ENCODE data around the gene SEZ6. TPM values are rescaled to one million over a fixed set of nuclear protein-coding genes. Genes with fewer than 3 reads are reported as not detected.

SEZ6 gene
- polyA plus RNA-seq, 2 of the 4 experiments (the other 2 are of a cell fraction), result not detected

- TF ChIP-seq KDM1A (IDR thresholded peaks at IDR 0.05; ENCODE audit: low read depth) (no peak), EHMT2 (IDR thresholded peaks at IDR 0.05; ENCODE audit: low read depth) (no peak), ZNF302 (CRISPR knock-in tag; IDR thresholded peaks at IDR 0.05) (no peak), E2F6 (IDR thresholded peaks at IDR 0.05; ENCODE audit: borderline replicate concordance, low read depth) (no peak), CBX8 (IDR thresholded peaks at IDR 0.05) (no peak)
Measured at GRCh38 chr17:29043539-29044145, 37.8 kb upstream of the SEZ6 start (continued).

- Histone ChIP-seq H3K4me1 (no peaks in the 10 kb centered on the region), H3K9me3 (no peaks in the 10 kb centered on the region), H3K27ac (no peak within 1 kb of the TSS), H3K4me3 (no peak within 1 kb of the TSS), H3K4me2 (no peak within 1 kb of the TSS)
- WGBS (ENCODE audit: missing lambda C conversion rate), result 55% methylated on average over 13 of the region's 13 CpGs
- FAIRE-seq (no peak), DNase-seq (ENCODE audit: low read depth in 1 of 2, low spot score in 1 of 2) (peak in 1 of 2 experiments; percentile 17), ATAC-seq (peak in 1 of 2 experiments; percentile 43; a peak in 3 of 6 replicates)
- ChIA-PET CTCF (interaction anchor here (0.8 to 1.6 kb wide), 4 partner anchors 9 to 68 kb away, joined by 3 to 4 read pairs (median 3); no protein-coding TSS in a partner anchor), POLR2A (no interaction called here)
- TF ChIP-seq MAFK (IDR thresholded peaks at IDR 0.05; ENCODE audit: partially characterized antibody), result peak; percentile 19
- TF ChIP-seq CBX8 (IDR thresholded peaks at IDR 0.05), result no peak
Measured at GRCh38 chr17:29042679-29043538, 37.1 kb upstream of the SEZ6 start, which contains the start of gene PIPOX. PIPOX (plus strand) TSS chr17:29043141; CDS start chr17:29043226, 85 bp downstream.

- ChIA-PET POLR2A (no interaction called here), CTCF (interaction anchor here (0.7 to 1.6 kb wide), 3 partner anchors 48 to 70 kb away, joined by 3 to 4 read pairs (median 4); no protein-coding TSS in a partner anchor)
- no peak for ATAC-seq
- FAIRE-seq, result no peak
- Histone ChIP-seq H3K9me3 (no peaks in the 10 kb centered on the region), H3K27ac (no peak overlapping the region), H3K4me2 (no peak overlapping the region), H3K4me3 (no peak overlapping the region), H3K4me1 (no peaks in the 10 kb centered on the region)
- TF ChIP-seq NR3C1 (IDR thresholded peaks at IDR 0.05) (no peak), PHF8 (IDR thresholded peaks at IDR 0.05; ENCODE audit: borderline replicate concordance, low read depth) (no peak), HES2 (IDR thresholded peaks at IDR 0.05) (no peak), HDAC2 (IDR thresholded peaks at IDR 0.05) (no peak)
- DNase-seq (ENCODE audit: low read depth in 1 of 2, low spot score in 1 of 2), result no peak
- WGBS (ENCODE audit: missing lambda C conversion rate), result 62% methylated on average over 11 of the region's 11 CpGs
Measured at GRCh38 chr17:29042026-29042678, 36.3 kb upstream of the SEZ6 start.

GRCh38 chr17:29041571-29041970, 35.7 kb upstream of the SEZ6 start:
- H3K9me3 ChIP-seq, result peaks cover under 1% of the 10 kb centered on the region; the same call in 1 of the 3 replicates
- FAIRE-seq (no peak), ATAC-seq (no peak), DNase-seq (ENCODE audit: low read depth in 1 of 2, low spot score in 1 of 2) (no peak)
- no peak overlapping the region for H3K27ac ChIP-seq
- no peak for TF ChIP-seq FOXS1 (CRISPR knock-in tag; IDR thresholded peaks at IDR 0.05)
- WGBS (ENCODE audit: missing lambda C conversion rate), result 71% methylated on average over 6 of the region's 6 CpGs
- no peak overlapping the region for H3K4me2 ChIP-seq
- CTCF ChIA-PET, result interaction anchor here (0.7 to 1.5 kb wide), 4 partner anchors 48 to 493 kb away, joined by 3 to 4 read pairs (median 3); no protein-coding TSS in a partner anchor
- no peak overlapping the region for H3K4me3 ChIP-seq
- POLR2A ChIA-PET, result no interaction called here
- no peaks in the 10 kb centered on the region for H3K4me1 ChIP-seq

GRCh38 chr17:29041091-29041490, 35.3 kb upstream of the SEZ6 start:
- 91% methylated on average over 2 of the region's 2 CpGs for WGBS (ENCODE audit: missing lambda C conversion rate)

More at GRCh38 chr17:29041091-29041490, 35.3 kb upstream of the SEZ6 start:
- Histone ChIP-seq H3K4me1 (no peaks in the 10 kb centered on the region), H3K27ac (no peak overlapping the region), H3K4me3 (no peak overlapping the region), H3K9me3 (peaks cover 3% of the 10 kb centered on the region; the same call in 1 of the 3 replicates), H3K4me2 (no peak overlapping the region)
- TF ChIP-seq POLR2A (IDR thresholded peaks at IDR 0.05; ENCODE audit: low read length), result no peak
- TF ChIP-seq CBX2 (IDR thresholded peaks at IDR 0.05; ENCODE audit: borderline replicate concordance, low read depth), result no peak
- no peak for TF ChIP-seq ZC3H11A (IDR thresholded peaks at IDR 0.05)
- TF ChIP-seq ELK1 (IDR thresholded peaks at IDR 0.05; ENCODE audit: low read depth, low read length), result no peak
- TF ChIP-seq FOSB (CRISPR knock-in tag; IDR thresholded peaks at IDR 0.05), result no peak
- TF ChIP-seq USF2 (IDR thresholded peaks at IDR 0.05), result no peak
- POLR2A ChIA-PET, result no interaction called here
- CTCF ChIA-PET, result interaction anchor here (0.7 to 1.5 kb wide), 4 partner anchors 49 to 493 kb away, joined by 3 to 4 read pairs (median 3); no protein-coding TSS in a partner anchor
- no peak for FAIRE-seq
- DNase-seq (ENCODE audit: low read depth in 1 of 2, low spot score in 1 of 2), result no peak
- ATAC-seq, result no peak
